H9 (cell line): ENCODE data around the gene FNDC3B. TPM values are rescaled to one million over a fixed set of nuclear protein-coding genes. Genes with fewer than 3 reads are reported as not detected.

Source experiments
- DNase-seq: peaks from one replicate; pipeline ENCODE4 v3.0.0-alpha.2; 2017
- H2AFZ ChIP-seq: one replicate; pipeline ENCODE4 v1.6.1; 2013; ENCODE audit warnings: mild to moderate bottlenecking, low read length, control low read depth, moderate library complexity
- H2AK5ac ChIP-seq: 2 replicates; pipeline ENCODE4 v1.6.1; 2013; ENCODE audit warnings: low read length, control low read depth, mixed read lengths; ENCODE audit not compliant: insufficient read length
- H2BK120ac ChIP-seq: one replicate; pipeline ENCODE4 v1.6.1; 2013; ENCODE audit warnings: low read depth, mild to moderate bottlenecking, low read length, control low read depth, inconsistent platforms; ENCODE audit not compliant: poor library complexity, severe bottlenecking
- H2BK12ac ChIP-seq: 2 replicates; pipeline ENCODE4 v1.6.1; 2013; ENCODE audit warnings: low read length, control low read depth, mixed read lengths, low read depth; ENCODE audit not compliant: insufficient read length
- H2BK15ac ChIP-seq: 2 replicates; pipeline ENCODE4 v1.6.1; 2013; ENCODE audit warnings: low read depth, low read length, control low read depth
- H2BK20ac ChIP-seq: one replicate; pipeline ENCODE4 v1.6.1; 2013; ENCODE audit warnings: low read depth, mild to moderate bottlenecking, low read length, control low read depth, inconsistent platforms; ENCODE audit not compliant: poor library complexity, severe bottlenecking
- H2BK5ac ChIP-seq: 2 replicates; pipeline ENCODE4 v1.6.1; 2013; ENCODE audit warnings: low read length, control low read depth, mixed read lengths; ENCODE audit not compliant: insufficient read length
- H3K14ac ChIP-seq: 2 replicates; pipeline ENCODE4 v1.6.1; 2013; ENCODE audit warnings: low read length, control low read depth; ENCODE audit not compliant: insufficient read depth
- H3K18ac ChIP-seq: 2 replicates; pipeline ENCODE4 v1.6.1; 2013; ENCODE audit warnings: low read depth, mild to moderate bottlenecking, mixed read lengths, low read length, control low read depth; ENCODE audit not compliant: insufficient read length
- H3K23ac ChIP-seq: 2 replicates; pipeline ENCODE4 v1.6.1; 2013; ENCODE audit warnings: low read length, control low read depth, mixed read lengths, low read depth; ENCODE audit not compliant: insufficient read length
- H3K23me2 ChIP-seq: 2 replicates; pipeline ENCODE4 v1.6.1; 2013; ENCODE audit warnings: low read depth, mild to moderate bottlenecking, mixed read lengths, low read length, control low read depth; ENCODE audit not compliant: insufficient read length, poor library complexity, severe bottlenecking
- H3K27ac ChIP-seq: 2 replicates; pipeline ENCODE4 v1.5.1; 2013; ENCODE audit warnings: low read length, control low read depth, mixed read lengths, low read depth; ENCODE audit not compliant: insufficient read length
- H3K27me3 ChIP-seq: 2 replicates; pipeline ENCODE4 v1.6.1; 2013; ENCODE audit warnings: low read length, control low read depth, inconsistent platforms; ENCODE audit not compliant: insufficient read depth
- H3K4ac ChIP-seq: 2 replicates; pipeline ENCODE4 v1.6.1; 2013; ENCODE audit warnings: low read depth, mild to moderate bottlenecking, control low read depth, inconsistent platforms, low read length, moderate library complexity
- H3K4me1 ChIP-seq: 2 replicates; pipeline ENCODE4 v1.6.1; 2013; ENCODE audit warnings: low read length, control low read depth, inconsistent platforms; ENCODE audit not compliant: insufficient read depth
- H3K4me2 ChIP-seq: 2 replicates; pipeline ENCODE4 v1.6.1; 2013; ENCODE audit warnings: low read length, control low read depth, mixed read lengths; ENCODE audit not compliant: insufficient read length, insufficient read depth
- H3K56ac ChIP-seq: 2 replicates; pipeline ENCODE4 v1.6.1; 2013; ENCODE audit warnings: low read depth, mild to moderate bottlenecking, mixed read lengths, low read length, control low read depth; ENCODE audit not compliant: insufficient read length
- H3K79me1 ChIP-seq: 2 replicates; pipeline ENCODE4 v1.6.1; 2013; ENCODE audit warnings: low read depth, mild to moderate bottlenecking, moderate library complexity, low read length, control low read depth, inconsistent platforms; ENCODE audit not compliant: insufficient read depth, poor library complexity, severe bottlenecking
- H3K79me2 ChIP-seq: 2 replicates; pipeline ENCODE4 v1.6.1; 2013; ENCODE audit warnings: low read length, control low read depth, inconsistent platforms; ENCODE audit not compliant: insufficient read depth
- H3K9ac ChIP-seq: 2 replicates; pipeline ENCODE4 v1.6.1; 2013; ENCODE audit warnings: low read length, control low read depth, mixed read lengths; ENCODE audit not compliant: insufficient read length; ENCODE audit errors: extremely low read depth
- H3K9me3 ChIP-seq: one replicate; pipeline ENCODE4 v1.6.1; 2013; ENCODE audit warnings: low read depth, low read length, inconsistent platforms; ENCODE audit not compliant: control insufficient read depth
- H3T11ph ChIP-seq: one replicate; pipeline ENCODE4 v1.6.1; 2013; ENCODE audit warnings: mild to moderate bottlenecking, low read length, control low read depth, inconsistent platforms
- H4K20me1 ChIP-seq: one replicate; pipeline ENCODE4 v1.6.1; 2013; ENCODE audit not compliant: control insufficient read depth, insufficient read length, insufficient read depth
- H4K5ac ChIP-seq: 2 replicates; pipeline ENCODE4 v1.6.1; 2013; ENCODE audit warnings: low read depth, mild to moderate bottlenecking, mixed read lengths, low read length, control low read depth; ENCODE audit not compliant: insufficient read length
- H4K8ac ChIP-seq: replicated peaks from 2 replicates; pipeline ENCODE4 v1.6.1; 2013; ENCODE audit warnings: low read length, control low read depth, mixed read lengths, low read depth; ENCODE audit not compliant: insufficient read length
- H4K91ac ChIP-seq: 2 replicates; pipeline ENCODE4 v1.6.1; 2013; ENCODE audit warnings: low read depth, mild to moderate bottlenecking, moderate library complexity, mixed read lengths, low read length, control low read depth; ENCODE audit not compliant: insufficient read length
- H3K27ac Mint-ChIP-seq, 3 experiments: 2 replicates in 2 of 3; 3 replicates in 1 of 3; pipeline ENCODE4 v1.8.0; 2020 to 2021; ENCODE audit warnings: mixed read lengths in 3 of 3, mild to moderate bottlenecking in 1 of 3, moderate library complexity in 1 of 3
- H3K27me3 Mint-ChIP-seq: 2 replicates; pipeline ENCODE4 v1.8.0; 2021; ENCODE audit warnings: low read depth, mild to moderate bottlenecking, moderate library complexity, mixed read lengths
- H3K36me3 Mint-ChIP-seq, 3 experiments: 2 replicates in 2 of 3; 3 replicates in 1 of 3; pipeline ENCODE4 v1.8.0; 2020 to 2021; ENCODE audit warnings: low read depth in 3 of 3, mixed read lengths in 3 of 3; ENCODE audit not compliant: insufficient read depth in 1 of 3
- H3K4me1 Mint-ChIP-seq, 2 experiments: 2 replicates each; pipeline ENCODE4 v1.8.0; 2020; ENCODE audit warnings: mixed read lengths in 2 of 2
- H3K4me3 Mint-ChIP-seq, 2 experiments: 2 replicates in 1 of 2; 3 replicates in 1 of 2; pipeline ENCODE4 v1.8.0; 2020 to 2021; ENCODE audit warnings: mild to moderate bottlenecking in 2 of 2, mixed read lengths in 2 of 2, moderate library complexity in 1 of 2
- H3K9me3 Mint-ChIP-seq, 2 experiments: 2 replicates in 1 of 2; 3 replicates in 1 of 2; pipeline ENCODE4 v1.8.0; 2020; ENCODE audit warnings: mild to moderate bottlenecking in 2 of 2, mixed read lengths in 2 of 2, moderate library complexity in 1 of 2
- WGBS: extraction: QIAGEN DNeasy Blood & Tissue Kit; methylation state at CpG from one replicate; pipeline ENCODE4 v1.1.7; 2013; ENCODE audit warnings: missing lambda C conversion rate, low lambda C conversion rate, mixed read lengths; ENCODE audit not compliant: insufficient read length; ENCODE audit errors: extremely low coverage; 5-methylcytosine and 5-hydroxymethylcytosine counted together
- total RNA-seq: library from RNA; stranded (reverse); gene quantifications from 2 replicates; pipeline ENCODE4 v1.2.1, GENCODE V29; 2021
- TF ChIP-seq, protein P1 (sequence below): fragments of 200-600 bp; sonication (generic); conservative IDR thresholded peaks from 3 replicates; pipeline ENCODE4 v1.8.0; 2021; ENCODE audit warnings: antibody characterized with exemption, mild to moderate bottlenecking

FNDC3B gene
- total RNA-seq, 1 experiment from 2014 or later: 43.8 TPM

DNA sequence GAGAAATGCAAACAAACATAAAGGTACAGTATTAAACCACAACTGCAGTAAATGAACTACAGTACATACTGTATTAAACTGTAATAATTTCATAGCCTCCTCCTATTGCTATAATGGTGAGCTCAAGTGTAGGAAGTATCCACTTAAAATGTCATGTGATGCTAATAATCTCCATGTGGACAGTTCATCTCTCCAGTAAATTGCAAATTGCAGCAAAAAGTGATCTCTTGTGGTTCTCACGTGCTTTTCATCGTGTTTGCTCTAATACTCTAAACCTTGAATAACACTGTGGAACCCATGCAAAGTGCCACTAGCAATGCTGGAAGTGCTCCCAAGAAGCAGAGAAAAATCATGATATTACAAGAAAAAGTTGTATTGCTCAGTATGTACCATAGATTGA is 9.2 kb upstream of the FNDC3B start:
- Mint-ChIP-seq H3K27me3 (no peaks in the 10 kb centered on the region), H3K4me3 (no peak overlapping the region), H3K27ac (no peak overlapping the region), H3K36me3 (peaks cover 0 to 6% (median 6%) of the 10 kb centered on the region in 3 experiments; a peak in 1 of 7 replicates), H3K4me1 (peaks cover 8 to 9% of the 10 kb centered on the region in 2 experiments), H3K9me3 (peaks cover 2 to 6% of the 10 kb centered on the region in 2 experiments; a peak in 2 of 5 replicates)
- no peak overlapping the region for H3K27ac ChIP-seq
- no peak overlapping the region for H3T11ph ChIP-seq
- H2AK5ac ChIP-seq: no peak overlapping the region
- H2BK5ac ChIP-seq: no peak overlapping the region
- no peaks in the 10 kb centered on the region for H3K27me3 ChIP-seq
- H3K23ac ChIP-seq: no peak overlapping the region
- no peak overlapping the region for H4K8ac ChIP-seq
- H2BK20ac ChIP-seq: no peak overlapping the region
- no peak overlapping the region for H2BK120ac ChIP-seq
- no peak overlapping the region for H4K91ac ChIP-seq
- no peak overlapping the region for H3K4ac ChIP-seq
- no peaks in the 10 kb centered on the region for H3K23me2 ChIP-seq
- no peak overlapping the region for H2AFZ ChIP-seq
- no peak overlapping the region for H2BK12ac ChIP-seq
- no peak overlapping the region for H3K9ac ChIP-seq
- no peaks in the 10 kb centered on the region for H3K9me3 ChIP-seq
- TF ChIP-seq, protein P1, sequence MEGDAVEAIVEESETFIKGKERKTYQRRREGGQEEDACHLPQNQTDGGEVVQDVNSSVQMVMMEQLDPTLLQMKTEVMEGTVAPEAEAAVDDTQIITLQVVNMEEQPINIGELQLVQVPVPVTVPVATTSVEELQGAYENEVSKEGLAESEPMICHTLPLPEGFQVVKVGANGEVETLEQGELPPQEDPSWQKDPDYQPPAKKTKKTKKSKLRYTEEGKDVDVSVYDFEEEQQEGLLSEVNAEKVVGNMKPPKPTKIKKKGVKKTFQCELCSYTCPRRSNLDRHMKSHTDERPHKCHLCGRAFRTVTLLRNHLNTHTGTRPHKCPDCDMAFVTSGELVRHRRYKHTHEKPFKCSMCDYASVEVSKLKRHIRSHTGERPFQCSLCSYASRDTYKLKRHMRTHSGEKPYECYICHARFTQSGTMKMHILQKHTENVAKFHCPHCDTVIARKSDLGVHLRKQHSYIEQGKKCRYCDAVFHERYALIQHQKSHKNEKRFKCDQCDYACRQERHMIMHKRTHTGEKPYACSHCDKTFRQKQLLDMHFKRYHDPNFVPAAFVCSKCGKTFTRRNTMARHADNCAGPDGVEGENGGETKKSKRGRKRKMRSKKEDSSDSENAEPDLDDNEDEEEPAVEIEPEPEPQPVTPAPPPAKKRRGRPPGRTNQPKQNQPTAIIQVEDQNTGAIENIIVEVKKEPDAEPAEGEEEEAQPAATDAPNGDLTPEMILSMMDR: no peak
- no peak overlapping the region for H2BK15ac ChIP-seq
- DNase-seq: no peak
- no peaks in the 10 kb centered on the region for H4K20me1 ChIP-seq
- WGBS: no CpG with 5 or more reads among the region's 2 CpGs
- H4K5ac ChIP-seq: no peak overlapping the region
- H3K4me1 ChIP-seq: no peaks in the 10 kb centered on the region
- H3K14ac ChIP-seq: no peak overlapping the region
- H3K4me2 ChIP-seq: no peak overlapping the region
- H3K79me1 ChIP-seq: no peaks in the 10 kb centered on the region
- no peak overlapping the region for H3K18ac ChIP-seq
- no peak overlapping the region for H3K56ac ChIP-seq
- no peaks in the 10 kb centered on the region for H3K79me2 ChIP-seq
